ENCODE data around the gene PON3.

The PON3 gene

GRCh38 chr7:95430864-95431263 is 34.7 kb upstream of the PON3 start:
- H3K4me3 ChIP-seq (ENCODE audit: low read depth, low read length) = no peak overlapping the region
- DNase-seq (ENCODE audit: low read depth) = no peak
- TF ChIP-seq CTCF (IDR thresholded peaks at IDR 0.05; ENCODE audit: low read depth, low read length) (no peak), MAX (IDR thresholded peaks at IDR 0.05; ENCODE audit: low read depth, low read length) (no peak), MYC (IDR thresholded peaks at IDR 0.05; ENCODE audit: low read depth, low read length) (no peak), POLR2A (IDR thresholded peaks at IDR 0.05; ENCODE audit: extremely low read depth, insufficient read length) (no peak)

GRCh38 chr7:95429241-95429990 is 33.2 kb upstream of the PON3 start:
- no peak overlapping the region for H3K4me3 ChIP-seq (ENCODE audit: low read depth, low read length)
- no peak for DNase-seq (ENCODE audit: low read depth)
- TF ChIP-seq MYC (IDR thresholded peaks at IDR 0.05; ENCODE audit: low read depth, low read length) (no peak), POLR2A (IDR thresholded peaks at IDR 0.05; ENCODE audit: extremely low read depth, insufficient read length) (no peak)

- TF ChIP-seq MYC (IDR thresholded peaks at IDR 0.05; ENCODE audit: low read depth, low read length) (no peak), POLR2A (IDR thresholded peaks at IDR 0.05; ENCODE audit: extremely low read depth, insufficient read length) (no peak), CTCF (IDR thresholded peaks at IDR 0.05; ENCODE audit: low read depth, low read length) (no peak), MAX (IDR thresholded peaks at IDR 0.05; ENCODE audit: low read depth, low read length) (no peak)
Measured at GRCh38 chr7:95427914-95428516, 31.8 kb upstream of the PON3 start.

GRCh38 chr7:95427166-95427565 is 31.0 kb upstream of the PON3 start:
- no peak for DNase-seq (ENCODE audit: low read depth)
- H3K4me3 ChIP-seq (ENCODE audit: low read depth, low read length) = no peak overlapping the region
- TF ChIP-seq MAX (IDR thresholded peaks at IDR 0.05; ENCODE audit: low read depth, low read length) (no peak), MYC (IDR thresholded peaks at IDR 0.05; ENCODE audit: low read depth, low read length) (no peak), CTCF (IDR thresholded peaks at IDR 0.05; ENCODE audit: low read depth, low read length) (no peak), POLR2A (IDR thresholded peaks at IDR 0.05; ENCODE audit: extremely low read depth, insufficient read length) (no peak)

More at GRCh38 chr7:95427914-95428516, 31.8 kb upstream of the PON3 start:
- H3K4me3 ChIP-seq (ENCODE audit: low read depth, low read length) = no peak overlapping the region
- peak; percentile 13 for DNase-seq (ENCODE audit: low read depth)

- H3K4me3 ChIP-seq (ENCODE audit: low read depth, low read length) = no peak overlapping the region
- TF ChIP-seq MAX (IDR thresholded peaks at IDR 0.05; ENCODE audit: low read depth, low read length) = no peak
- TF ChIP-seq POLR2A (IDR thresholded peaks at IDR 0.05; ENCODE audit: extremely low read depth, insufficient read length) = no peak
- TF ChIP-seq CTCF (IDR thresholded peaks at IDR 0.05; ENCODE audit: low read depth, low read length) = no peak
- TF ChIP-seq MYC (IDR thresholded peaks at IDR 0.05; ENCODE audit: low read depth, low read length) = no peak
- no peak for DNase-seq (ENCODE audit: low read depth)
Measured at GRCh38 chr7:95425694-95426093, 29.5 kb upstream of the PON3 start.

GRCh38 chr7:95424716-95425115 is 28.5 kb upstream of the PON3 start:
- H3K4me3 ChIP-seq (ENCODE audit: low read depth, low read length) = no peak overlapping the region
- no peak for DNase-seq (ENCODE audit: low read depth)
- TF ChIP-seq POLR2A (IDR thresholded peaks at IDR 0.05; ENCODE audit: extremely low read depth, insufficient read length) (no peak), CTCF (IDR thresholded peaks at IDR 0.05; ENCODE audit: low read depth, low read length) (no peak), MYC (IDR thresholded peaks at IDR 0.05; ENCODE audit: low read depth, low read length) (no peak), MAX (IDR thresholded peaks at IDR 0.05; ENCODE audit: low read depth, low read length) (no peak)

Data from NB4 (cell line).